Stimulated activated naive B cell treated with anti-CD40 and anti-IgM and Interleukin-4, amounts not matched to agents 10 μg/mL and 1 μg/mL and 100 μg/mL, for 72 hours (primary cell): Measurements from ENCODE around the gene MCRIP2.

Experiments used
- ATAC-seq, 2 donors: fragments of 150-1000 bp; cut with Tn5 transposase; replicated peaks; 2 replicates each; pipeline ENCODE4 v1.10.0; 2021; ENCODE audit warnings: moderate library complexity in 1 of 2
- DNase-seq: peaks from one replicate; pipeline ENCODE4 v3.0.0; 2021
- H3K27ac Mint-ChIP-seq: one replicate; pipeline ENCODE4 v1.8.0; 2022; ENCODE audit warnings: mild to moderate bottlenecking, mixed read lengths
- H3K27me3 Mint-ChIP-seq, 2 donors: one replicate each; pipeline ENCODE4 v1.8.0; 2022; ENCODE audit warnings: mixed read lengths in 2 of 2
- H3K36me3 Mint-ChIP-seq, 2 donors: one replicate each; pipeline ENCODE4 v1.8.0; 2022; ENCODE audit warnings: mixed read lengths in 2 of 2, mild to moderate bottlenecking in 1 of 2
- H3K4me1 Mint-ChIP-seq, 2 donors: one replicate each; pipeline ENCODE4 v1.8.0; 2022; ENCODE audit warnings: mixed read lengths in 2 of 2, mild to moderate bottlenecking in 1 of 2
- H3K4me3 Mint-ChIP-seq, 2 donors: one replicate each; pipeline ENCODE4 v1.8.0; 2022; ENCODE audit warnings: mild to moderate bottlenecking in 2 of 2, mixed read lengths in 2 of 2, moderate library complexity in 1 of 2
- H3K9me3 Mint-ChIP-seq, 2 donors: one replicate each; pipeline ENCODE4 v1.8.0; 2022; ENCODE audit warnings: mixed read lengths in 2 of 2, mild to moderate bottlenecking in 1 of 2

MCRIP2 gene

DNA sequence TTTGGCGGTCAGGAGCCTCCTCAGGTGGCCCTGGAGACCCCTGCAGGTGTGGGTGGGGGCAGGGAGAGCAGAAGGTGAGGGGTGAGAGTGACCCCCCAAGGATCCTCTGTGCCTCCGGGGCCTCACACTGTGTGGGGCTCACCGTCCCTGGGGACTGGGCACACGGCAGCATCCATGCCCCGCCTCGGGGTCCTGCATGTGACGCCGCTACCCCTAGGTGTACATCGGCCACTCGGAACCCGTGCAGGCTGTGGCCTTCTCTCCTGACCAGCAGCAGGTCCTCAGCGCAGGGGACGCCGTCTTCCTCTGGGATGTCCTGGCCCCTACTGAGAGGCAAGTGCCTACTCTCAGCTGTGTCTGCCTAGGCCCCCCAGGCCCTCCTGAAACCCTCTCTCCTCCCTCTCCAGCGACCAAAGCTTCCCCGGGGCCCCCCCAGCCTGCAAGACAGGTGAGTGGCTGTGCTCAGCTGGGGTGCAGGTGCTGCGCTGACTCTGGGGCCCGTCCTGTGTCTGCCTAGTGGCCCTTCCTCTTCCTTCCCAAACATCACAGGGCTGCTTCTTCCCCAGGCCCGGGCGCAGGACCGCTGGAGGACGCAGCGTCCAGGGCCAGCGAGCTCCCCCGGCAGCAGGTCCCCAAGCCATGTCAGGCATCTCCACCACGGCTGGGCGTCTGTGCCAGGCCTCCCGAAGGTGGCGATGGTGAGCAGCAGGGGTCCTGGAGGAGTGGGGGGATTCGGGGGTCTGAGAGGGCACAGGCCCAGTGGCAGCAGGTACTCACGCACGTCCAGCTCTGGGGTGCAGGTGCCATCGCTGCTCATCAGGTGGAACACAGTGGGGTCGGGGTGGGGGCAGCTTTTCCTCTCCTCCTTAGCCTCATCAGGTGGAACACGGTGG is 17.3 kb downstream of the MCRIP2 start:
- no peak overlapping the region for H3K4me3 Mint-ChIP-seq
- no peaks in the 10 kb centered on the region for H3K27me3 Mint-ChIP-seq

GRCh38 chr16:659618-660017 is 18.0 kb downstream of the MCRIP2 start:
- no peaks in the 10 kb centered on the region for H3K27me3 Mint-ChIP-seq
- peaks cover 4 to 15% of the 10 kb centered on the region in 2 donors for H3K4me1 Mint-ChIP-seq
- no peak overlapping the region for H3K4me3 Mint-ChIP-seq
- no peak for DNase-seq
- no peaks in the 10 kb centered on the region for H3K9me3 Mint-ChIP-seq
- H3K27ac Mint-ChIP-seq, result no peak overlapping the region
- peaks cover 13 to 27% of the 10 kb centered on the region in 2 donors for H3K36me3 Mint-ChIP-seq
- no peak for ATAC-seq

More for the DNA sequence above, 17.3 kb downstream of the MCRIP2 start:
- ATAC-seq (no peak), DNase-seq (no peak)
- H3K4me1 Mint-ChIP-seq, result peaks cover 4 to 15% of the 10 kb centered on the region in 2 donors
- H3K27ac Mint-ChIP-seq, result peak overlapping the region; percentile 37
- H3K36me3 Mint-ChIP-seq, result peaks cover 13 to 27% of the 10 kb centered on the region in 2 donors
- H3K9me3 Mint-ChIP-seq, result no peaks in the 10 kb centered on the region

DNA sequence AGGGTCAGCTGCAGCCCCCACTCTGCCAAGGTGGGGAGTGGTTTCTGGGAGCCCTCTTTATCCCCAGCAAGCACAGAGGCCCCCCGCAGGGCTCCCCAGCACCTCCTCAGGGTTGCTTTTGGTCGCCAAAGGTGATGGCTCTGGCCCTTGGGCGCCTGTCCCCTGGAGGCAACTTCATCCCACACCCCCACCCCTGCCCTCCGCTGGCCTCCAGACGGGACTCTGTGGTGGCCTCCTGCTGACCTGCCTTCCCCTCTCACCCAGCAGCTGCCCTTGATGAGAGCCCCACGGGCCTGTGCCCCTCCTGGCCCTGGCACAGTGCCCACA is 18.5 kb downstream of the MCRIP2 start:
- DNase-seq (no peak), ATAC-seq (peak in 1 of 2 donors; percentile 2)
- H3K27ac Mint-ChIP-seq, result peak overlapping the region; percentile 42
- H3K9me3 Mint-ChIP-seq, result no peaks in the 10 kb centered on the region
- H3K4me3 Mint-ChIP-seq, result no peak overlapping the region
- H3K4me1 Mint-ChIP-seq, result peaks cover 4 to 15% of the 10 kb centered on the region in 2 donors
- peaks cover 13 to 27% of the 10 kb centered on the region in 2 donors for H3K36me3 Mint-ChIP-seq
- H3K27me3 Mint-ChIP-seq, result no peaks in the 10 kb centered on the region

DNA sequence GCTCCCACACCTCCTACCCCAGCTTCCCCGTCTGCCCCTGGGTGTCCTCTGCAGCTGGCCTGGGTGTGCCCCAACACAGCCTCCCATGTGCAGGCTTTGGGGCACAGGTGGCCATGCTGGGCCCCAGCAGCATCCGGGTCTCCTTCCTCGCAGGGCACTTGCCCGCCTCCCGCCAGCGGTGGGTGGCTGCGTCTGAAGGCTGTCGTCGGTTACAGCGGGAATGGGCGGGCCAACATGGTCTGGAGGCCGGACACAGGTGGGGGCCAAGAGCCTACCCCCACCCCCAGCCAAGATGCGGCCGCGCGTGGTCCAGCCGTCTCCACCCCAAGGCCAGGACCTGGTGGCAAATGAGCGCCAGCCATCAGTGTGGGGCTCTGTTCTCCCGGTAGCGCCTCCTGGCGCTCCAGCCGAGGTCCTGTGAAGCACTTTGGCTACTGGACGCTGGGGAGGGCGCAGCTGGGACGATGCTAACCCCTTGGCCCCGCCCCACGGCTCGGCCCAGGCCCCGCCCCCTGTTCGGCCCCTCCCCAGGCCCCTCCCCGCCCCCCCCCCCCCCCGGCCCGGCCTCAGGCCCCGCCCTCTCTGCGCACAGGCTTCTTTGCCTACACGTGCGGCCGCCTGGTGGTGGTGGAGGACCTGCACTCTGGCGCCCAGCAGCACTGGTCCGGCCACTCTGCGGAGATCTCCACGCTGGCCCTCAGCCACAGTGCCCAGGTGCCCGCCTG is 19.0 kb downstream of the MCRIP2 start:
- peaks cover 4 to 15% of the 10 kb centered on the region in 2 donors for H3K4me1 Mint-ChIP-seq
- H3K9me3 Mint-ChIP-seq, result no peaks in the 10 kb centered on the region
- H3K4me3 Mint-ChIP-seq, result peak overlapping the region; percentile 41 to 63
- H3K36me3 Mint-ChIP-seq, result peaks cover 13 to 27% of the 10 kb centered on the region in 2 donors
- peak overlapping the region; percentile 42 for H3K27ac Mint-ChIP-seq
- H3K27me3 Mint-ChIP-seq, result no peaks in the 10 kb centered on the region
- ATAC-seq (peak; percentile 86 to 87), DNase-seq (peak; percentile 54)

DNA sequence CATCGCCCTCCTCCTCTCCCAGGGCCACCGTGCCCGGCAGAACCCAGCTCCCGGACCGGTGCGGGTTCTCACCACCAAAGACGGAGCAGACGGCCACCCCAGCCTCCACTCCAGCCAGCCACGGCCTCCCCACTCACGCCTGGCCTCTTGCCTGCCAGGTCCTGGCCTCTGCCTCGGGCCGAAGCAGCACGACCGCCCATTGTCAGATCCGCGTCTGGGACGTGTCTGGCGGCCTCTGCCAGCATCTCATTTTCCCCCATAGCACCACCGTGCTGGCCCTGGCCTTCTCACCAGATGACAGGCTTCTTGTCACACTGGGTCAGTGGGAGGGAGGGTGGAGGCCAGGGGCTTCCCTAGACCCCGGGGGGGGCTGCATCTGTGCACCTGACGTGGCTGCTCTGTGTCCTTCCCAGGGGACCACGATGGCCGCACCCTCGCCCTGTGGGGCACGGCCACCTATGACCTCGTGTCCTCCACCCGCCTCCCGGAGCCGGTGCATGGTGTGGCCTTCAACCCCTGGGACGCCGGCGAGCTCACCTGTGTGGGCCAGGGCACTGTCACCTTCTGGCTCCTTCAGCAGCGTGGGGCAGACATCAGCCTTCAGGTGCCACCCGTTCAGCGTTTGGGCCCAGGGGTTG is 19.7 kb downstream of the MCRIP2 start:
- Mint-ChIP-seq H3K9me3 (no peaks in the 10 kb centered on the region), H3K4me1 (peaks cover 4 to 15% of the 10 kb centered on the region in 2 donors), H3K4me3 (peak overlapping the region; percentile 41 to 63), H3K27ac (peak overlapping the region; percentile 9), H3K27me3 (no peaks in the 10 kb centered on the region), H3K36me3 (peaks cover 13 to 27% of the 10 kb centered on the region in 2 donors)
- peak in 1 of 2 donors; percentile 7 for ATAC-seq
- no peak for DNase-seq

- no peak overlapping the region for H3K27ac Mint-ChIP-seq
- no peaks in the 10 kb centered on the region for H3K27me3 Mint-ChIP-seq
- H3K36me3 Mint-ChIP-seq, result peaks cover 13 to 27% of the 10 kb centered on the region in 2 donors
- DNase-seq (no peak), ATAC-seq (no peak)
- peaks cover 4 to 15% of the 10 kb centered on the region in 2 donors for H3K4me1 Mint-ChIP-seq
- no peak overlapping the region for H3K4me3 Mint-ChIP-seq
- H3K9me3 Mint-ChIP-seq, result no peaks in the 10 kb centered on the region
Observed at GRCh38 chr16:662095-662494, 20.5 kb downstream of the MCRIP2 start.

DNA sequence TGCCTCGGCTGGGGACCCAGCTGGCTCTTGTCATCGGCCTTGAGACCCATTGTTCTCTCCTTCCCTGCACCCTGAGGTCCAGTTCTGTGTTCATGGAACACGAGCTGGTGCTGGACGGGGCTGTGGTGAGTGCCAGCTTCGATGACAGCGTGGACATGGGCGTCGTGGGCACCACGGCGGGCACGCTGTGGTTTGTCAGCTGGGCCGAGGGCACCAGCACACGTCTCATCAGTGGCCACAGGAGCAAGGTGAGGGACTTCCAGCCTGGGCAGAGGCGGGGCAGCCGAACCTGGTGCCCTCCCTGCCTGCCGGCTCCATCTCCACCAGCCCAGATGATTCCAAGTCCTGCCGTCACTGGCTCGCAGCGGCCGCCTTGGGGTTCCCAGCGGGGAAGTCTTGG is 21.0 kb downstream of the MCRIP2 start:
- Mint-ChIP-seq H3K9me3 (no peaks in the 10 kb centered on the region), H3K36me3 (peaks cover 13 to 27% of the 10 kb centered on the region in 2 donors), H3K27ac (no peak overlapping the region), H3K27me3 (no peaks in the 10 kb centered on the region), H3K4me3 (no peak overlapping the region), H3K4me1 (peaks cover 5 to 17% of the 10 kb centered on the region in 2 donors)
- no peak for DNase-seq
- ATAC-seq, result no peak

- peak overlapping the region in 1 of 2 donors; percentile 3 for H3K4me3 Mint-ChIP-seq
- peaks cover 12 to 21% of the 10 kb centered on the region in 2 donors for H3K36me3 Mint-ChIP-seq
- peak overlapping the region; percentile 42 for H3K27ac Mint-ChIP-seq
- DNase-seq (no peak), ATAC-seq (no peak)
- no peaks in the 10 kb centered on the region for H3K27me3 Mint-ChIP-seq
- H3K4me1 Mint-ChIP-seq, result peaks cover 7 to 25% of the 10 kb centered on the region in 2 donors
- no peaks in the 10 kb centered on the region for H3K9me3 Mint-ChIP-seq
Observed at GRCh38 chr16:666572-666971, 24.9 kb downstream of the MCRIP2 start.

DNA sequence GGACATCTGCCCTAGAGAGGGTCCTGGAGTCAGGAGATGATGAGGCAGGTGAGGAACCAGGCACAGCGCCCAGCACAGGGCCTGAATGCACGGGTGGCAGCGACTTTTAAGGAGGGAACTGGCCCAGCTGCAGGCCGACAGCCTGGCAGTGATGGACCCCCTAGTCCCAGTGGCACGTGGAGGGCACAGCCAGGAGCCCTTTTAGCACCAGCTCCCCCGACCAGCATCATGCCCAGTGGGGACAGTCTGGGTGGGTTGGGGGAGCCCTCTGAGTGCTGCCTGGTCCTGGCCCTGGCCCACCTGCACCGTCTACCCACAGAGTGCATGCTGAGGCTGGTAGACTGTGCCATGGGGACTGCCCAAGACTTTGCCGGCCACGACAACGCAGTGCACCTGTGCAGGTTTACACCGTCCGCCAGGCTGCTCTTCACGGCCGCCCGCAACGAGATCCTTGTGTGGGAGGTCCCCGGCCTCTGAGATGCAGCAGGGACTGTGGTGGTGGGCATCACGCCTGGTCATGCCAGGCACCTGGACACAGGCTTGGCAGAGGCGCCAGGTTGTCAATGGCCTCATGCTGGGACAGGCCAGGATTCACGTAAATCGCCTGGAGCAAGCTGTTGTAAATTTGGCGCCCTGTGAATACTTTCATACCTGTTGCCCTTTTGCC is 25.6 kb downstream of the MCRIP2 start:
- H3K4me3 Mint-ChIP-seq, result peak overlapping the region; percentile 86 to 87
- ATAC-seq, result no peak
- H3K36me3 Mint-ChIP-seq, result peaks cover 12 to 25% of the 10 kb centered on the region in 2 donors
- H3K4me1 Mint-ChIP-seq, result peaks cover 7 to 22% of the 10 kb centered on the region in 2 donors
- no peak for DNase-seq
- no peaks in the 10 kb centered on the region for H3K9me3 Mint-ChIP-seq
- peak overlapping the region; percentile 90 for H3K27ac Mint-ChIP-seq
- no peaks in the 10 kb centered on the region for H3K27me3 Mint-ChIP-seq

- H3K27me3 Mint-ChIP-seq, result no peaks in the 10 kb centered on the region
- H3K4me3 Mint-ChIP-seq, result peak within 1 kb of the TSS; percentile 86 to 87
- DNase-seq (peak; percentile 93), ATAC-seq (peak; percentile 98 to 99)
- H3K27ac Mint-ChIP-seq, result peak within 1 kb of the TSS; percentile 90
- peaks cover 12 to 28% of the 10 kb centered on the region in 2 donors for H3K36me3 Mint-ChIP-seq
- H3K4me1 Mint-ChIP-seq, result peaks cover 7 to 22% of the 10 kb centered on the region in 2 donors
- H3K9me3 Mint-ChIP-seq, result no peaks in the 10 kb centered on the region
Observed at GRCh38 chr16:667780-668518, 26.3 kb downstream of the MCRIP2 start, which contains the start of gene RHOT2. Gene RHOT2, plus strand, starts transcription at chr16:668132. Its CDS starts 68 bp downstream, at chr16:668200.

DNA sequence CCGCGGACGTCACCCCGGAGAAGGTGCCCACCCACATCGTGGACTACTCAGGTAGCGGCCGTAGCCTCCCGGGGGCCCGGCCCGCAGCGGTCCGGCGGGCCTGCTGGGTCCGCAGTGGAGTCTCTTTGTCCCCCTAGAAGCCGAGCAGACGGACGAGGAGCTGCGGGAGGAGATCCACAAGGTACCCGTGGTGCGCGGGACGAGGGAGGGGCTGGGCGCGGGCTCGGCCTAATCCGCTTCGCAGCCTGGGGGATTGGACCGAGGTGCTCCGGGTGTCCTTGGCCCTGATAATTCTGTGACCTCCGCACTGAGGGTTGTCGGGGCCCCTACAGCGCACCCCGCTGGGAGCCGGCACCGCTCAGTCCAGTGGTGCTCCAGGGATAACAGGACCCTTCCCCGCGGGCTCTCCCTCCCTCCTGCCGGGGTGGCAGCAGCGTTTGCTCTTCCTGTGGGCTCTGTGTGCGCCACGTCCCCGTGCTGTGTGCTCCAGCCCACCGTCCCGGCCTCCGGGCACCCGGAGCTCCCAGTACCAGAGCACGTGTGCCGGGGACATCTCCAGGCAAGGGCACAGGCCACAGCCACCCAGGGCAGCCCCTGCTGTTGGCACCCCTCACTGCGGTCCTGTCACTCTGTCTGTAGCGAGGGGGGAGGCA is 27.0 kb downstream of the MCRIP2 start:
- DNase-seq, result no peak
- peak; percentile 8 to 15 for ATAC-seq
- peak overlapping the region; percentile 87 for H3K27ac Mint-ChIP-seq
- peaks cover 14 to 31% of the 10 kb centered on the region in 2 donors for H3K36me3 Mint-ChIP-seq
- peaks cover 7 to 22% of the 10 kb centered on the region in 2 donors for H3K4me1 Mint-ChIP-seq
- H3K4me3 Mint-ChIP-seq, result peak overlapping the region; percentile 86 to 87
- no peaks in the 10 kb centered on the region for H3K9me3 Mint-ChIP-seq
- no peaks in the 10 kb centered on the region for H3K27me3 Mint-ChIP-seq

- peak overlapping the region; percentile 62 to 86 for H3K4me3 Mint-ChIP-seq
Observed at GRCh38 chr16:669666-670065, 28.0 kb downstream of the MCRIP2 start.

More at GRCh38 chr16:669666-670065, 28.0 kb downstream of the MCRIP2 start:
- Mint-ChIP-seq H3K27me3 (peaks cover 0 to under 1% of the 10 kb centered on the region in 2 donors), H3K27ac (no peak overlapping the region), H3K9me3 (no peaks in the 10 kb centered on the region), H3K4me1 (peaks cover 7 to 22% of the 10 kb centered on the region in 2 donors), H3K36me3 (peaks cover 18 to 36% of the 10 kb centered on the region in 2 donors)
- no peak for ATAC-seq
- DNase-seq, result no peak
